Chondrocyte (in vitro differentiated cells): ENCODE data around the gene CNN3. TPM values are rescaled to one million over a fixed set of nuclear protein-coding genes. Genes with fewer than 3 reads are reported as not detected.
A peak's percentile ranks its signal among the peaks of the same experiment; 100 is the strongest.

ENCODE experiments used
- DNase-seq: peaks from one replicate; pipeline ENCODE4 v3.0.0; 2021; ENCODE audit warnings: mixed read lengths, low spot score
- H3K27ac Mint-ChIP-seq: one replicate; pipeline ENCODE4 v1.8.0; 2021; ENCODE audit warnings: mild to moderate bottlenecking, moderate library complexity, mixed read lengths; ENCODE audit not compliant: unreplicated experiment
- H3K27me3 Mint-ChIP-seq: 2 replicates; pipeline ENCODE4 v1.8.0; 2021; ENCODE audit warnings: low read depth, mixed read lengths
- H3K36me3 Mint-ChIP-seq: 2 replicates; pipeline ENCODE4 v1.8.0; 2021; ENCODE audit warnings: low read depth, mixed read lengths
- H3K4me1 Mint-ChIP-seq: 2 replicates; pipeline ENCODE4 v1.8.0; 2021; ENCODE audit warnings: low read depth, mild to moderate bottlenecking, mixed read lengths
- H3K4me3 Mint-ChIP-seq: one replicate; pipeline ENCODE4 v1.8.0; 2021; ENCODE audit warnings: mild to moderate bottlenecking, moderate library complexity, mixed read lengths; ENCODE audit not compliant: unreplicated experiment
- H3K9me3 Mint-ChIP-seq: 2 replicates; pipeline ENCODE4 v1.8.0; 2021; ENCODE audit warnings: low read depth, mixed read lengths
- total RNA-seq: library from RNA; stranded (reverse); gene quantifications from 3 replicates; pipeline ENCODE4 v1.2.1, GENCODE V29; 2021
- TF ChIP-seq, protein P1 (sequence below): fragments of 200-600 bp; sonication (generic); IDR thresholded peaks from 2 replicates; pipeline ENCODE4 v1.5.0; 2021; ENCODE audit warnings: antibody characterized with exemption, mild to moderate bottlenecking, moderate library complexity

The CNN3 gene
- total RNA-seq, 1 donor from 2014 or later = 242 TPM

DNA sequence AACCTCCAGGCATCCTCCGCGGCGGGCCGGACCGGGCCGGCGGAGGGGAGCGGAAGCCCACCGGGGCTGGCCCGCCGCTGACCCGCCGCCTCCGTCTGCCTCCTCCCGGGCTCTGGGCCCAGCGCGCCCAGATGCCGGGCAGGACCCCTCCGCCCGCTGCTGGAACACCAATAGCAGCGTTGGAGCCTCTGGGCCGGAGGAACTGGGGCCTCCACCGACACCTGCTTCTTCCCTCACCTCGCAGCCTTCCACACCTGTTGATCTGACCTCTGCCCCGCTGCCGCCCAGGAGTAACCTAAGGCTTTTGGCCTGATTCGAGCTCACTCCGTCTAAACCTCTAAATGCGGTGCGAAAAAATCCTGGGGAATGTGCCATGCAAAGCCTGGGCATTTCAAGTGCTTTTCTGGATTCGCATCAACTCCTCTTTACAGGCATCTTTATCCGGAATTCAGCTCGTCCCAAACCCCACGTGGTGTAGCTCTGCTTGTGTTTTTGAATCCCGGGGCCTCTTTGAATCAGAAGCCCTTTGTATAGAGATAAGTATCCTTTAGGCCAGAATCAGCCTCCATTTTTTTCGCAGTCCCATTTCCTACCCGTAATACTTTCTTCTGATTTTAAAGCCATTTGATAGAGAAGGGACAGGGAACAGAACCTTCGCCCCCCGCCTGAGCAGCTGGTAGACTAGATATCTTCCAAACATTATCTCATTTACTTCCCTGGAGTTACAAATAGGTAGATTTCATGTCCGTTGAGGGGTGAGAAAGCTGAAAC, 680 bp upstream of the CNN3 start:
- H3K36me3 Mint-ChIP-seq = peaks cover 4% of the 10 kb centered on the region
- H3K4me1 Mint-ChIP-seq = peaks cover 58% of the 10 kb centered on the region
- H3K27me3 Mint-ChIP-seq = no peaks in the 10 kb centered on the region
- H3K4me3 Mint-ChIP-seq = peak overlapping the region; percentile 80
- peak overlapping the region; percentile 97 for H3K27ac Mint-ChIP-seq
- DNase-seq = peak; percentile 89
- H3K9me3 Mint-ChIP-seq = no peaks in the 10 kb centered on the region
- TF ChIP-seq, protein P1, sequence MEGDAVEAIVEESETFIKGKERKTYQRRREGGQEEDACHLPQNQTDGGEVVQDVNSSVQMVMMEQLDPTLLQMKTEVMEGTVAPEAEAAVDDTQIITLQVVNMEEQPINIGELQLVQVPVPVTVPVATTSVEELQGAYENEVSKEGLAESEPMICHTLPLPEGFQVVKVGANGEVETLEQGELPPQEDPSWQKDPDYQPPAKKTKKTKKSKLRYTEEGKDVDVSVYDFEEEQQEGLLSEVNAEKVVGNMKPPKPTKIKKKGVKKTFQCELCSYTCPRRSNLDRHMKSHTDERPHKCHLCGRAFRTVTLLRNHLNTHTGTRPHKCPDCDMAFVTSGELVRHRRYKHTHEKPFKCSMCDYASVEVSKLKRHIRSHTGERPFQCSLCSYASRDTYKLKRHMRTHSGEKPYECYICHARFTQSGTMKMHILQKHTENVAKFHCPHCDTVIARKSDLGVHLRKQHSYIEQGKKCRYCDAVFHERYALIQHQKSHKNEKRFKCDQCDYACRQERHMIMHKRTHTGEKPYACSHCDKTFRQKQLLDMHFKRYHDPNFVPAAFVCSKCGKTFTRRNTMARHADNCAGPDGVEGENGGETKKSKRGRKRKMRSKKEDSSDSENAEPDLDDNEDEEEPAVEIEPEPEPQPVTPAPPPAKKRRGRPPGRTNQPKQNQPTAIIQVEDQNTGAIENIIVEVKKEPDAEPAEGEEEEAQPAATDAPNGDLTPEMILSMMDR = no peak

DNA sequence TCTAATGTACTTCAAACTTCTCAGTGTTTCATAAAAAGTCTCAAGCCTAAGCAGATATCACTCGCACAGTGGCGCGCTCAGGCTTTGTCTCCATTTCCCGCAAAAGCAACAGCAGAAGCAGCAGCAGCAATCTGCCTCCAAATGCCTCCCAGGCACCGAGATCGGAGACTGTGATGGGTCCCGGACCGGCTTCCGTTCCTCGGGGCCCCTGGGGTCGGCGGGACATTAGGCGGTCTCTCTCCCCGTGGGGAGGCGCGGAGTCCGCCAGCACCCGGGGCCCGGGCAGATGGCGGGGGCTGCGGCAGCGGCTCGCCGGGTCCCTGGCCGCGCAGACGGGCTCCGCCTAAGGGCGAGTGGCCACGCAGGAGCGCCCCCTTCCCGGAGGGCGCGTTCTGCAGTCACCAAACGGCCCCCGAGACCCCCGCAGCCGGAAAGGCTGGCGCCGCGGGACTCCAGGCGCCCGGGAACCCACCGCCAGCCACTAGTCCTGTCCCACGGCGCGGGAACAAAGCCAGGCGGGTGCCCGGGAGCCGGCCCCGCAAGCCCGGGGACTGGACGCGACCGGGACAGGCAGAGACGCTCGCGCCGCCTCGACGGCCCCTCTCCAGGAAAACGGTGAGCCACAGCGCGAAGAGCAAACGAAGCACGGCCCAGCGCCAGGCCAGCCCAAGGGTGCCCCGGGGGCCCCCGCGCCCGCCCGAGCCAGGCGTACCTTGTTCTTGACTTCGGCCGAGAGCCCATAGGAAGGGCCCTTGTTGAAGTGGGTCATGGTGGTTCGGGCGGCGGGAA, 590 bp downstream of the CNN3 start:
- DNase-seq = peak; percentile 91
- peaks cover 71% of the 10 kb centered on the region for H3K4me1 Mint-ChIP-seq
- TF ChIP-seq, protein P1 = peak; percentile 82
- H3K27me3 Mint-ChIP-seq = no peaks in the 10 kb centered on the region
- peak overlapping the region; percentile 97 for H3K27ac Mint-ChIP-seq
- H3K4me3 Mint-ChIP-seq = peak overlapping the region; percentile 95
- peaks cover 7% of the 10 kb centered on the region for H3K36me3 Mint-ChIP-seq
- H3K9me3 Mint-ChIP-seq = no peaks in the 10 kb centered on the region

DNA sequence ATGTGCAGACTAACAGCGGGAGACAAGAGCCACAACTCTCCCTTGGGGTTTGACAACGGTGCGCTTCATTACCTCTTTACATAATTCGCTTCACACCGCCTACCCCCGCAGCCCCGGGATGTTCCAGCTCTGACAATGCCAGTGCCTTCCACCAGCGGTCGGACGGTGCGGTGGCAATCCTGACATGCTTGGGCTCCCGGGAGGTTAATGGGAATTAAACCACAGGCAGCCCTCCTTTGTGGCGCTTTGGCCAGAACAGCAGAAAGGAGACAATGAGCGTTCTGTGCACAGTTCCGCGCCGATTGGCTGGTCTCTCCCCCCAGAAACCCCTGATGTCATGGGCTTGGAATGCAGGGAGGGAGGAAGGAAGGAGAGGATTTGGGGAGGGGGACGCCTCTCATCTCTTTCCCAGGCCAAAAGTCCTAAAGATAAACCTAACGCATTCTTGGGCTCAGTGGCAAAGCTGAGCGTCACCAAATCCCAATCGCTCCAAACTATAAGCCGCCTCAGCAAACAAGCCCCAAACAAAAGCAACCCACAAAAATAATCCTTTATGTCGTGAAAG, 1.3 kb downstream of the CNN3 start:
- H3K4me1 Mint-ChIP-seq = peaks cover 73% of the 10 kb centered on the region
- H3K9me3 Mint-ChIP-seq = no peaks in the 10 kb centered on the region
- DNase-seq = peak; percentile 92
- H3K4me3 Mint-ChIP-seq = peak overlapping the region; percentile 95
- TF ChIP-seq, protein P1 = no peak
- peak overlapping the region; percentile 97 for H3K27ac Mint-ChIP-seq
- H3K27me3 Mint-ChIP-seq = no peaks in the 10 kb centered on the region
- H3K36me3 Mint-ChIP-seq = peaks cover 7% of the 10 kb centered on the region

DNA sequence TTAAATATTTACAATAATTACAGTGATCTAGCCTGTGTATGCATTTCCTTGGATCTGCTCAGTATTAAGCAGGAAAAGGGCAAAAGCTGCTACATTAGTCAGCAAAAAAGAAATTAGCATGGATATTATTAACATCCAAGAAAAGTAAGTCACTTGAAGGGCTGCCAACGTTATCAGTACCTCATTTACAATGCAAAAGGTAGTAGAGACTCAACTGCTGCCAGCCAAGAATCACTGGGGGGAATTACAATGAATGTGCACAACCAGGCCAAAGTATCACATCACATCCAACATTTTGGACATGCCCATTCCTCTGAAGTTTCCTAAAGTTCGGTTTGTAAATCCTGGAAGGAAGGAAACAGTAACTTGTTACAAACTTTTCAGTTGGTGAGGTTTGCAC, 1.9 kb downstream of the CNN3 start:
- TF ChIP-seq, protein P1 = no peak
- no peaks in the 10 kb centered on the region for H3K27me3 Mint-ChIP-seq
- H3K4me1 Mint-ChIP-seq = peaks cover 75% of the 10 kb centered on the region

DNA sequence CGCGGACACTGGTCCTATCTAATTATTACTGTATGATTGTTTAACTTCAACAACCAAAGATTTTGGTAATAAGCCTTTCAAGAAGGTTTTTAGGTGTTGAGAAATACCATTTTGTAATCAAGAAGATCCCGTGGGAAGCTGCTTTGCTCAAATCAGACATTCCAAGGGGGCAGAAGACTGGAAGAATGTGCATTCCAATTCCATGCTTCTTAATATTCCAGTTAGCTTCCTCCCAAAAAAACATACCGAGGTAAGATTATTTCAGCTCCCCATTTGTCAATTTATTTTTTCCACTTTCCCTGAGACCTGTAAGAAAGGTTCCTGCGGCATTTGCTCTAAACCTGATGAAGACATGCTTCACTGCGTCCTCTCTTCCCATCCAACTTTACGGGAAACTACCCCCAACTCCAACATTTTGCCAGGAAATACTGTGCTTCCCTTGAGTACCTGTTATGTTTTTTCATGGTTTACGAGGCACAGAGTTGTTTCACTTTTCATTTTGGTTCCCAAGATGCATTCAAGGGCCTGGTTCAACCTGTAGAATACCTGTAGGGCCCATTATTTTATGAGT, 4.1 kb downstream of the CNN3 start:
- H3K4me3 Mint-ChIP-seq = peak overlapping the region; percentile 58
- H3K27me3 Mint-ChIP-seq = no peaks in the 10 kb centered on the region
- no peaks in the 10 kb centered on the region for H3K9me3 Mint-ChIP-seq
- TF ChIP-seq, protein P1 = no peak
- DNase-seq = no peak
- H3K27ac Mint-ChIP-seq = peak overlapping the region; percentile 81
- H3K4me1 Mint-ChIP-seq = peaks cover 74% of the 10 kb centered on the region
- H3K36me3 Mint-ChIP-seq = peaks cover 7% of the 10 kb centered on the region

More for the DNA sequence above, 1.9 kb downstream of the CNN3 start:
- no peak for DNase-seq
- H3K4me3 Mint-ChIP-seq = peak overlapping the region; percentile 95
- H3K27ac Mint-ChIP-seq = peak overlapping the region; percentile 97
- no peaks in the 10 kb centered on the region for H3K9me3 Mint-ChIP-seq
- H3K36me3 Mint-ChIP-seq = peaks cover 7% of the 10 kb centered on the region
